ENCODE results near the gene ERN1. TPM values are rescaled to one million over a fixed set of nuclear protein-coding genes. Genes with fewer than 3 reads are reported as not detected.

Gene ERN1
- total and polyA plus RNA-seq, 2 of the 13 experiments (the other 11 are each of a cell fraction or from before 2014, with no cell fraction given) = 6.0 to 12.7 TPM

GRCh38 chr17:64025732-64026294 is 104.1 kb downstream of the ERN1 start (continued):
- TF ChIP-seq ZNF513 (CRISPR knock-in tag; conservative IDR thresholded peaks at IDR 0.05) (peak; percentile 82; the same call in 1 of the 2 replicates), TFE3 (CRISPR knock-in tag; IDR thresholded peaks at IDR 0.05) (no peak), ARID3A (IDR thresholded peaks at IDR 0.05; ENCODE audit: low read depth, low read length) (0 out of 2 replicates have a peak, but pooled peaks have one; percentile 33), BORCS8-MEF2B (CRISPR knock-in tag; IDR thresholded peaks at IDR 0.05) (peak; percentile 89), ZNF335 (CRISPR knock-in tag; IDR thresholded peaks at IDR 0.05) (0 out of 2 replicates have a peak, but pooled peaks have one; percentile 34), SAP130 (CRISPR knock-in tag; IDR thresholded peaks at IDR 0.05; ENCODE audit: low read depth) (peak; percentile 55; the same call in 1 of the 2 replicates), CBFB (CRISPR knock-in tag; IDR thresholded peaks at IDR 0.05) (peak; percentile 96), ZNF567 (CRISPR knock-in tag; IDR thresholded peaks at IDR 0.05; ENCODE audit: borderline replicate concordance) (no peak), ZNF256 (CRISPR knock-in tag; conservative IDR thresholded peaks at IDR 0.05) (no peak), RNF2 (conservative IDR thresholded peaks at IDR 0.05; ENCODE audit: low read depth) (0 out of 2 replicates have a peak, but pooled peaks have one; percentile 46), ZKSCAN1 (IDR thresholded peaks at IDR 0.05; ENCODE audit: low read length) (no peak), ATF3 (CRISPR knock-in tag; IDR thresholded peaks at IDR 0.05) (no peak), ZNF605 (CRISPR knock-in tag; IDR thresholded peaks at IDR 0.05) (peak; percentile 71; the same call in 1 of the 2 replicates), CC2D1A (CRISPR knock-in tag; IDR thresholded peaks at IDR 0.05) (no peak), SP5 (CRISPR knock-in tag; IDR thresholded peaks at IDR 0.05; ENCODE audit: borderline replicate concordance, low read depth) (peak; percentile 38; the same call in 1 of the 2 replicates), ZNF512B (CRISPR knock-in tag; IDR thresholded peaks at IDR 0.05; ENCODE audit: borderline replicate concordance) (no peak; the same call in 1 of the 2 replicates), HMG20B (CRISPR knock-in tag; conservative IDR thresholded peaks at IDR 0.05) (peak; percentile 33), NCOA1 (CRISPR knock-in tag; IDR thresholded peaks at IDR 0.05) (peak; percentile 54; the same call in 1 of the 2 replicates), TEAD2 (CRISPR knock-in tag; IDR thresholded peaks at IDR 0.05) (no peak), ZNF343 (CRISPR knock-in tag; IDR thresholded peaks at IDR 0.05) (no peak), PBX3 (CRISPR knock-in tag; IDR thresholded peaks at IDR 0.05; ENCODE audit: borderline replicate concordance) (no peak), PITX1 (CRISPR knock-in tag; IDR thresholded peaks at IDR 0.05) (no peak; the same call in 1 of the 2 replicates)

All from HepG2 (cell line).